ENCODE results near the gene BCL7B.
"Not testable (repeated sequence)": the region's sequence is repeated elsewhere in the genome, so short reads cannot be mapped to it uniquely, and the experiment has no call there.

Gene BCL7B

GRCh38 chr7:73496626-73497025, 60.9 kb downstream of the BCL7B start:
- no peak for DNase-seq (ENCODE audit: low read depth, low spot score)

DNA sequence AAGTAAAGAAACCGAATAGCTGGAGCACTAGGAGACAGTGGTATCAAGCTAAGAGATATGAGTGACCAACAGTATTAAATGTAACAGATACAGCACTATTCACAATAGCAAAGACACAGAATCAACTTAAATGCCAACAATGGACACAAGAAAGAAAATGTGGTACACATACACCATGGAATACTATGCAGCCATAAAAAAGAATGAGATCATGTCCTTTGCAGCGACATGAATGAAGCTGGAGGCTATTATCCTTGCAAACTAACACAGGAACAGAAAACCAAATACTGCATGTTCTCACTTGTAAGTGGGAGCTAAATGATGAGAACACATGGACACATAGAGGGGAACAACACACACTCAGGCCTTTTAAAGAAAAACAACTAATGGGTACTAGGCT, 62.0 kb downstream of the BCL7B start:
- DNase-seq (ENCODE audit: low read depth, low spot score): not testable (repeated sequence)

DNA sequence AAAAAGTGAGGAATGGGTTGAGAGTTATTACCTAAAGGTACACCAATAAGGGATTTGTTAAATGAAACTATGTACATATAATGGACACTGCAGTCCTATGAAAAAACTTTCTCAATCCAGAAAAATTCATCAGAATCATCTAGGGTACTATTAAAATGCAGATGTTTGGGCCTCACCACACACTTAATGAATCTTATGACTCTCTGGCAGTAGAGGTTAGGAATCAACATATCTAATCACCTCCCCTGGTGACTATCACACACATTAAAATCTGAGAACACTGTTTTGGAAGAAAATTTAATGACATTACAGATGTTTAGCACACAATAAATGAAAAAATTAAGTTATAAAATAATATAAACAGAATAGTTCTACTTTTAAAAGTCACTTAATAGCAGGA, 67.5 kb downstream of the BCL7B start:
- no peak for DNase-seq (ENCODE audit: low read depth, low spot score)

DNA sequence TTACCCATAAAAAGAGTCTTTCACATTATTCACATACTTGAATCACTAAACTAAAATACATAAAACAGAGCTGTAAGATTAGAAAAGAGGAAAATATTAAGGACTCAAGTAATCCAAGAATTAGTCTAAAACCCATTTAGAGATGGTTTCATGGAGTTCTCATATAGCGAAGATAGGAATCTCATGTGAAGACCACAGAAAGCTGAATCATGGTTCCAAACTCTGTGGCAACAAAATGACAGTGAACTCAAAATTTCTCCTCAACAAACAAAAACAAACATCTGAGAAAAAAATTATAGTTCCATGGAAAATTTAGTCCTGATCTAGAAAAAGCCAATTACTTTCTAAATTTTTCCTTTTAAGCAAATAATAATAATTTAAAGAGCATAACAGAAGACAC, 70.0 kb downstream of the BCL7B start:
- DNase-seq (ENCODE audit: low read depth, low spot score): no peak

Measured in activated naive CD8-positive, alpha-beta T cell treated with anti-CD3 and anti-CD28 coated beads, Interleukin-2, amount 50 U/mL, for 16 hours (primary cell).